Transverse colon (tissue), 4 donors: ENCODE results near the gene GLI3. TPM values are rescaled to one million over a fixed set of nuclear protein-coding genes. Genes with fewer than 3 reads are reported as not detected.

ENCODE experiments used
- DNase-seq: peaks from one replicate; pipeline ENCODE4 v3.0.0-alpha.2; 2019
- H3K27ac ChIP-seq, 4 donors: fragments of 200-600 bp; sonication (generic); 2 replicates each; pipeline ENCODE4 v1.5.1; 2016 to 2018; ENCODE audit warnings: inconsistent platforms in 4 of 4
- H3K27me3 ChIP-seq: fragments of 200-600 bp; sonication (generic); 2 replicates; pipeline ENCODE4 v1.5.1; 2017; ENCODE audit warnings: inconsistent platforms
- H3K36me3 ChIP-seq, 4 donors: fragments of 200-600 bp; sonication (generic); 2 replicates each; pipeline ENCODE4 v1.5.1; 2017 to 2019; ENCODE audit warnings: inconsistent platforms in 4 of 4
- H3K4me1 ChIP-seq, 4 donors: fragments of 200-600 bp; sonication (generic); 2 replicates each; pipeline ENCODE4 v1.5.1; 2017 to 2020; ENCODE audit warnings: inconsistent platforms in 4 of 4
- H3K4me3 ChIP-seq, 4 donors: fragments of 200-600 bp; sonication (generic); 1 replicate in 1 of 4; 2 replicates in 3 of 4; pipeline versions ENCODE4 v1.5.1 to v1.6.1; 2017 to 2019; ENCODE audit warnings: inconsistent platforms in 4 of 4
- H3K9me3 ChIP-seq, 2 donors: fragments of 200-600 bp; sonication (generic); 2 replicates each; pipeline ENCODE4 v1.5.1; 2017 to 2019; ENCODE audit warnings: inconsistent platforms in 2 of 2
- CTCF ChIP-seq, 5 experiments: fragments of 200-600 bp in 3 of 5; fragments of 450-650 bp in 2 of 5; sonication (generic) in 3 of 5; IDR thresholded peaks; 1 replicate in 2 of 5; 2 replicates in 3 of 5; pipeline ENCODE4 v1.5.1; 2016 to 2017; ENCODE audit warnings: antibody characterized with exemption in 5 of 5, inconsistent platforms in 3 of 5, mild to moderate bottlenecking in 2 of 5, moderate library complexity in 1 of 5
- EP300 ChIP-seq: sonication (generic); formaldehyde crosslinking; IDR thresholded peaks from one replicate; pipeline ENCODE4 v1.6.1; 2017; ENCODE audit warnings: antibody characterized with exemption, low read depth
- POLR2A ChIP-seq: fragments of 450-650 bp; IDR thresholded peaks from one replicate; pipeline ENCODE4 v1.6.1; 2016; ENCODE audit warnings: antibody characterized with exemption, mild to moderate bottlenecking, moderate library complexity
- POLR2AphosphoS5 ChIP-seq, 3 donors: sonication (generic); formaldehyde crosslinking; IDR thresholded peaks; one replicate each; pipeline ENCODE4 v1.6.1; 2016; ENCODE audit warnings: antibody characterized with exemption in 3 of 3
- WGBS, 2 donors: methylation state at CpG; one replicate each; pipeline ENCODE4 v1.1.5; 2018; ENCODE audit warnings: low coverage in 1 of 2; 5-methylcytosine and 5-hydroxymethylcytosine counted together
- in situ Hi-C, 4 donors: fragments of 200-750 bp; cut with MboI; loops; one replicate each; pipeline versions ENCODE4 v1.15.0 to v1.15.1; 2017; ENCODE audit warnings: low sequenced_read_pairs in 3 of 4, low pct_ligation_motif_present in 1 of 4, low pct_unique_long_range_greater_than_20kb in 1 of 4
- intact Hi-C: fragments of 100-400 bp; cut with DNase I; formaldehyde crosslinking; loops from one replicate; pipeline ENCODE4 v1.15.1; 2023; ENCODE audit warnings: low total_unique reads
- total RNA-seq, 4 donors: library from RNA; depleted of rRNA; stranded (reverse); fragments of >200 nt; gene quantifications; one replicate each; pipeline ENCODE4 v1.1.0, GENCODE V29; 2016

Gene GLI3
- total RNA-seq, 4 donors from 2014 or later: 3.7 to 41.1 (median 5.3) TPM

- in situ Hi-C loops (no loop called here), intact Hi-C loops (no loop called here)
- Histone ChIP-seq H3K4me1 (no peaks in the 10 kb centered on the region), H3K27me3 (no peaks in the 10 kb centered on the region), H3K4me3 (no peak overlapping the region), H3K27ac (no peak overlapping the region), H3K9me3 (no peaks in the 10 kb centered on the region), H3K36me3 (no peaks in the 10 kb centered on the region)
- no peak for TF ChIP-seq POLR2AphosphoS5 (IDR thresholded peaks at IDR 0.05)
- TF ChIP-seq CTCF (IDR thresholded peaks at IDR 0.05): no peak
- no peak for TF ChIP-seq EP300
- no peak for TF ChIP-seq POLR2A
- 86 to 92% methylated on average over 2 of the region's 2 CpGs for WGBS, 2 donors
- DNase-seq: no peak
Observed at GRCh38 chr7:42076870-42077269, 160.1 kb downstream of the GLI3 start.

DNA sequence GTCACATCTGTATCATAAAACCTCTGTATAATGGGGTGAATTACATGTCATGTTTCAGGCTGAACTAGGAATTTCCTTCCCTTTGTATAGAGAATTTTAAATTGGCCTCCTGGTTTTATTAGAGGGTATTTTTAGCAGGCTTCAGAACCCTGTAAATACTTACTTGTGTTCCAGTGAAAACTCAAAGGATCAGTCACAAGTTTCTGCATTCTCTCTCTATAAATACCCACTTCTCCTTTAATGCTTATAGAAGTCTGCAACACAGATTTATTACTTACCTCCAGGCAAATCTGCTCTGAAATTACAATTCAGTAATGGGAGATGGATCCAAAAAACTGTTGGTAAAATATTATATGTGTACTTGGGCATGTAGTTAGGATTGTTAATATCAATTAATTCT, 161.6 kb downstream of the GLI3 start:
- H3K27ac ChIP-seq: no peak overlapping the region
- no peaks in the 10 kb centered on the region for H3K9me3 ChIP-seq
- H3K4me3 ChIP-seq: no peak overlapping the region
- in situ Hi-C loops (no loop called here), intact Hi-C loops (no loop called here)
- DNase-seq: no peak
- H3K27me3 ChIP-seq: no peaks in the 10 kb centered on the region
- no peak for TF ChIP-seq CTCF (IDR thresholded peaks at IDR 0.05)
- peaks cover 0 to 4% (median 0%) of the 10 kb centered on the region in 4 donors for H3K4me1 ChIP-seq
- no peaks in the 10 kb centered on the region for H3K36me3 ChIP-seq

- Histone ChIP-seq H3K9me3 (no peaks in the 10 kb centered on the region), H3K27ac (no peak overlapping the region), H3K4me3 (no peak overlapping the region), H3K4me1 (peaks cover 0 to 4% (median 0%) of the 10 kb centered on the region in 4 donors), H3K36me3 (no peaks in the 10 kb centered on the region), H3K27me3 (no peaks in the 10 kb centered on the region)
- 80 to 86% methylated on average over 1 to 4 of the region's 4 CpGs for WGBS, 2 donors
- TF ChIP-seq EP300 (no peak), CTCF (IDR thresholded peaks at IDR 0.05) (no peak), POLR2AphosphoS5 (IDR thresholded peaks at IDR 0.05) (no peak), POLR2A (no peak)
- in situ Hi-C loops (no loop called here), intact Hi-C loops (loop anchor here (5.0 kb wide), 1 partner anchor 132 kb away; no protein-coding TSS in a partner anchor)
- no peak for DNase-seq
Observed at GRCh38 chr7:42074076-42074475, 162.9 kb downstream of the GLI3 start.

DNA sequence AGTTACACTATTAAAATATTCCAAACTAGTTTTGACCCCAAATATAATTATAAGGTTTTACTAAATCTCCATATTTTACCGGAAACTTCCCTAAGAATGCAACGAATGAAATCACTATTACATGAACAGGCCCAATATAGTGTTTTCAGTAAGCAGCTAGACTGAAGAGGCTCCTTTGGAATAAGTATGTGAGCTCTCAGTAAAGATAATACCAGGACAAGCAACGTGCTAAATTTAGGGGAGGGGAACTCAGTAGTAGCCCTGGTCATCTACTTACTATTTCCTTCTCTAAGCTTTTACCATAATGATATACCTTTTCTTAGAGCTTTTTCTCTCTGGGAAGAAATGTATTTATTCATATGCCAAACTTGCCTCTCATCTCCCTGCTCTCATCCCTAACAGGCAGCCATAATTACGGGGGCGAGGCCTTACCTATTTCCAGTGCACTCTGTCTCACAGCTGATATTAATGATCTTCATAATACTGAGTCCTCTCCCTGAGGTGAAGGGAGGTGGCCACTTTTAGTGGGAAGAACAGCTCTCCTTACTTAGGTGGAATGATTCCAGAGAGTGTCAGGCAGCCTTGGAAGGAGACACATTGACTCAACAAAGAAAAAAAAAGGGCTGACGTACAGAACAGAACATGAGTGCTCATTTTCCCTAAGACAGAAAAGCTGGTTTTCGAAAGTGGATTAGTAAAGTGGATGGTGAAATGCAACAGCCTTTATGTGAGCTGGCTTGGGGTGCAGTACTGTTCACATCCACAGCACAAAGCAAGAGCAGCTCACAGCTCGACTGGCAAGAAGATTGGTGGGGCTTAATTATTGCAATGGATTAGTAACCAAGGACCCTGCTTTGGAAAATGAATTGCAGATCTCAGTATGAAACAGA, 165.4 kb downstream of the GLI3 start:
- peaks cover 0 to 4% (median 0%) of the 10 kb centered on the region in 4 donors for H3K4me1 ChIP-seq
- H3K9me3 ChIP-seq: no peaks in the 10 kb centered on the region
- H3K27me3 ChIP-seq: no peaks in the 10 kb centered on the region
- DNase-seq: no peak
- 73 to 79% methylated on average over 6 to 8 of the region's 8 CpGs for WGBS, 2 donors
- H3K36me3 ChIP-seq: no peaks in the 10 kb centered on the region
- TF ChIP-seq CTCF (IDR thresholded peaks at IDR 0.05) (peak in 3 of 5 experiments; percentile 17 to 28 (median 26)), POLR2A (no peak)
- in situ Hi-C loops (no loop called here), intact Hi-C loops (loop anchor here (5.0 kb wide), 1 partner anchor 129 kb away; no protein-coding TSS in a partner anchor)
- no peak overlapping the region for H3K27ac ChIP-seq
- no peak overlapping the region for H3K4me3 ChIP-seq
